Keratinocyte (primary cell): ENCODE data around the gene PRKN.

Experiments used
- EZH2 ChIP-seq: IDR thresholded peaks from one replicate; pipeline ENCODE4 v1.6.1; 2012; ENCODE audit warnings: inconsistent platforms, mild to moderate bottlenecking, low read length, moderate library complexity
- TF ChIP-seq, protein P1 (sequence below), 3 experiments: IDR thresholded peaks in 1 of 3; conservative IDR thresholded peaks in 1 of 3; optimal IDR thresholded peaks in 1 of 3; 2 replicates in 2 of 3; 3 replicates in 1 of 3; pipeline versions ENCODE3 to v1.5.1; 2011; ENCODE audit warnings: low read length in 3 of 3, mild to moderate bottlenecking in 3 of 3, moderate library complexity in 2 of 3, control low read depth in 1 of 3, inconsistent platforms in 1 of 3; ENCODE audit not compliant: insufficient read depth in 2 of 3; ENCODE audit errors: extremely low read depth in 1 of 3

DNA sequence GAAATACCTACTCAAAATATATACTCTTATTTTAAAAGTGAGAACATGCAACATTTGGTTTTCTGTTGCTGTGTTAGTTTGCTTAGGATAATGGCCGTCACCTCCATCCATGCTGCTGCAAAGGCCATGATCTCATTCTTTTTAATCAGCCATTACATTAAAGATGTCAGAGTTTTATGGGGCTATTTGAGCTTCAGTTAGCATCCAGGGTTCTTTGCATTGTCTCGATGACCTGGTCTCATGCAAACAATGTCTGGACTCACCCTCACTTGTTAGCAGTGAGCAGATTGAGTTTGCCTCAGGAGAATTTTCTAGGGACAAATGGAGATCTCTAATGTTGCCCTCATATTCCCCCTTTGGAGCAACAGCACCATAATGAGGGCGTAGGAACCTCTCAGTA is 995.0 kb downstream of the PRKN start:
- TF ChIP-seq, protein P1, sequence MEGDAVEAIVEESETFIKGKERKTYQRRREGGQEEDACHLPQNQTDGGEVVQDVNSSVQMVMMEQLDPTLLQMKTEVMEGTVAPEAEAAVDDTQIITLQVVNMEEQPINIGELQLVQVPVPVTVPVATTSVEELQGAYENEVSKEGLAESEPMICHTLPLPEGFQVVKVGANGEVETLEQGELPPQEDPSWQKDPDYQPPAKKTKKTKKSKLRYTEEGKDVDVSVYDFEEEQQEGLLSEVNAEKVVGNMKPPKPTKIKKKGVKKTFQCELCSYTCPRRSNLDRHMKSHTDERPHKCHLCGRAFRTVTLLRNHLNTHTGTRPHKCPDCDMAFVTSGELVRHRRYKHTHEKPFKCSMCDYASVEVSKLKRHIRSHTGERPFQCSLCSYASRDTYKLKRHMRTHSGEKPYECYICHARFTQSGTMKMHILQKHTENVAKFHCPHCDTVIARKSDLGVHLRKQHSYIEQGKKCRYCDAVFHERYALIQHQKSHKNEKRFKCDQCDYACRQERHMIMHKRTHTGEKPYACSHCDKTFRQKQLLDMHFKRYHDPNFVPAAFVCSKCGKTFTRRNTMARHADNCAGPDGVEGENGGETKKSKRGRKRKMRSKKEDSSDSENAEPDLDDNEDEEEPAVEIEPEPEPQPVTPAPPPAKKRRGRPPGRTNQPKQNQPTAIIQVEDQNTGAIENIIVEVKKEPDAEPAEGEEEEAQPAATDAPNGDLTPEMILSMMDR (optimal IDR thresholded peaks at IDR 0.05 in 1 of 3, IDR thresholded peaks at IDR 0.05 in 1 of 3, conservative IDR thresholded peaks at IDR 0.05 in 1 of 3; ENCODE audit: extremely low read depth in 1 of 3, insufficient read depth in 2 of 3, low read length in 3 of 3), result no peak
- no peak for TF ChIP-seq EZH2
